Myometrial cell (primary cell): ENCODE data around the gene TSPAN1. TPM values are rescaled to one million over a fixed set of nuclear protein-coding genes. Genes with fewer than 3 reads are reported as not detected.

Experiments used
- total RNA-seq: library from RNA; depleted of rRNA; stranded (reverse); fragments of >200 nt; gene quantifications from 2 replicates; pipeline ENCODE4 v1.2.3, GENCODE V29; 2015

The TSPAN1 gene, protein sequence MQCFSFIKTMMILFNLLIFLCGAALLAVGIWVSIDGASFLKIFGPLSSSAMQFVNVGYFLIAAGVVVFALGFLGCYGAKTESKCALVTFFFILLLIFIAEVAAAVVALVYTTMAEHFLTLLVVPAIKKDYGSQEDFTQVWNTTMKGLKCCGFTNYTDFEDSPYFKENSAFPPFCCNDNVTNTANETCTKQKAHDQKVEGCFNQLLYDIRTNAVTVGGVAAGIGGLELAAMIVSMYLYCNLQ
- total RNA-seq, result 0.29 TPM in 1 of 2 replicates, not detected in the other

GRCh38 chr1:46174448-46175231 is at the start of gene TSPAN1:
Gene TSPAN1, plus strand, starts transcription at chr1:46175087. Its CDS starts 6,021 bp downstream, at chr1:46181108.

GRCh38 chr1:46132529-46133180 is 42.2 kb upstream of the TSPAN1 start, which contains the start of gene PIK3R3:
Gene PIK3R3, minus strand, starts transcription at chr1:46132629. Its CDS starts 677 bp downstream, at chr1:46131952.

DNA sequence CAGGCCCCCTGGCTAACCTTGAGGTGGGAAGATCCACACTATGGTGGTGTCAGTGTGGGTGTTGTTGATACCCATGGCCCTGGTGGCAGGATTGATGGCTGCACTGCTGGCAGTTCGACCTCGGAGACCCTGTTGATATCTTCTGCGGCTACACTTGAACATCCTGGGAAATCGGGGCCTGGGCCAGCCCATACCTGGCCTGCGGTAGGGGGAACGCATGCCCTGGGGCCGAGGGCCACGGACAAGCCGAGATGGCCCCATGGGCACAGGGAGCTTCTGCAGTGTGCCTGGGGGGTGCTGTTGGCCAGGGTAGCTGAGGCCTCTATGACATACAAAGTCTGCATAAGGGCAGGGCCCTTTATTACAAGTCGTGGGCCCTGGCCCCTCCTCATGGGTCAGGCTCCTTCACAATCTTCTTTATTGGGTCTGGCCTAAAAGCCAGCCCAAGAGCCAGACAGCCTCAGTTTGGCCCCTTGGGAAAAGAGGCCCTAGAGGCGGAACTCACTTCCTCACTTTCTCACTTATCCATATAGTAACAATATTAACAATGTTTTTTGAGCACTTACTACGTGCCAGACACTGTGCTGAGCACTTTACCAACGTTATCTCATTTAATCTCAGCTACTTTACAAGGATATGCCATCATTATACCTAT is 1.5 kb downstream of the TSPAN1 start, which contains the start of gene P3R3URF:
P3R3URF (minus strand) TSS at position 278 of the 655 bp plus-strand sequence; CDS start at position 261, 17 bp downstream.

DNA sequence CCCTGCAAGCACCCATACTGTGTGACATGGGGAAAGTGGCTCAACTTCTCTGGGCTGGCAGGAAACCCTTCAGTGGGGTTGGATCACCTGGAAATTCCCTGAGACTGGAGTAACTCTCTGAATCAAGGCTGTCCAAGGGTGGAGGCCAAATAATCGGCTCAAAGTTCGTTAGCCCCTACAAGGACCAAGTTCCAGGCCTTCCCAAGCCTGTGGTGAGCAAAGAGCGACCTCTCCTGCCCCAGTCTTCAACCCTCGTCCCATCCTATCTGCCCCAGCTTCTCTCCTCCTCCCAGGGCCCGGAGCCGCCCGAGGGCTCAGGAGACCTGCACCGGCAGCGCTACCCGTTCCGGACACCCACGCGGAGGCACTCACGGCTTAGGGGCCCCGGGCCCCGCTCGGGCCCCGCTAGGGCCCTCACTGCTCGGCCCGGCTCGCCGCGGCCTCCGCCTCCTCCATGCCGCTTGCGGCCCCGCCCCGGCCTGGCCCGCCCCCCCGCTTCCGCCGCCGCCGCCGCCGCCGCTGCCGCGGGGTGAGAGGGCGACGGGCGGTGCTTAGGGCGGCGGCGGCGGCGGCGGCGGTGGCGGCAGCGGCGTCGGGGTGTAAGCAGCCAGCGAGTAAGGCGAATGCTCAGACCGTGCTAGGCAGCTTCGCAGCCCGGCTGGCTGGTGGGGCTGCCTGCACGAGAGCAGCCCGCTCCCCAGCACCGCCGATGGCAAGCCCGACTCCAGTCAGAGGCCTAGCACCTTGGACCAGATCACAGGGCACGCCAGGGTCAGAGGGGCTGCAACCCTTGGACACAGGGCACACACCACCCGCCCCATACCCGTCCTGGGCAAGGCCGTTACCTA is 23.3 kb downstream of the TSPAN1 start, which contains the start of gene POMGNT1:
POMGNT1 (minus strand) TSS at position 471 of the 848 bp plus-strand sequence. CDS start 613 bp downstream, outside the sequence.

Other genes with a start within 250 kb of the TSPAN1 start
- gene PIK3R3, start 42.5 kb upstream of the TSPAN1 start, total RNA-seq, result 1.9 and 2.0 TPM in 2 replicates
- gene P3R3URF, start 1.4 kb downstream of the TSPAN1 start, total RNA-seq, result not detected in 2 replicates
- 78.1 and 92.2 TPM in 2 replicates for gene POMGNT1, start 23.3 kb downstream of the TSPAN1 start, total RNA-seq
- gene LURAP1, start 28.2 kb downstream of the TSPAN1 start, total RNA-seq, result 3.0 and 6.6 TPM in 2 replicates
- gene RAD54L, start 72.7 kb downstream of the TSPAN1 start, total RNA-seq, result 5.8 and 6.1 TPM in 2 replicates
- gene LRRC41, start 128.5 kb downstream of the TSPAN1 start, total RNA-seq, result 119 and 146 TPM in 2 replicates
- gene UQCRH, start 128.6 kb downstream of the TSPAN1 start, total RNA-seq, result 479 and 585 TPM in 2 replicates
- gene NSUN4, start 165.7 kb downstream of the TSPAN1 start, total RNA-seq, result 7.5 and 9.9 TPM in 2 replicates
- 0.29 and 0.89 TPM in 2 replicates for gene FAAH, start 219.2 kb downstream of the TSPAN1 start, total RNA-seq